GM13977 (cell line): ENCODE measurements around the gene TPST2.

Source experiments
- DNase-seq: peaks from one replicate; pipeline ENCODE4 v3.0.0; 2012; ENCODE audit warnings: low spot score
- CTCF ChIP-seq: IDR thresholded peaks from 2 replicates; pipeline ENCODE4 v1.5.1; 2012; ENCODE audit warnings: mild to moderate bottlenecking, control low read depth; ENCODE audit not compliant: insufficient read depth; ENCODE audit errors: extremely low read depth, missing control alignments
- in situ Hi-C: fragments of 300-500 bp; cut with MboI; formaldehyde crosslinking; loops from one replicate; pipeline ENCODE4 v1.12.0; 2022; ENCODE audit warnings: low sequenced_read_pairs, low pct_unique_long_range_greater_than_20kb, mixed read lengths, inconsistent platforms; ENCODE audit not compliant: unreplicated experiment

Gene TPST2

GRCh38 chr22:26542831-26543230 is 47.1 kb downstream of the TPST2 start:
- no peak for DNase-seq
- in situ Hi-C loops: no loop called here
- no peak for TF ChIP-seq CTCF

- in situ Hi-C loops: no loop called here
- DNase-seq: no peak
These were observed 48.6 kb downstream of the TPST2 start for GRCh38 chr22:26541167-26541819.

DNA sequence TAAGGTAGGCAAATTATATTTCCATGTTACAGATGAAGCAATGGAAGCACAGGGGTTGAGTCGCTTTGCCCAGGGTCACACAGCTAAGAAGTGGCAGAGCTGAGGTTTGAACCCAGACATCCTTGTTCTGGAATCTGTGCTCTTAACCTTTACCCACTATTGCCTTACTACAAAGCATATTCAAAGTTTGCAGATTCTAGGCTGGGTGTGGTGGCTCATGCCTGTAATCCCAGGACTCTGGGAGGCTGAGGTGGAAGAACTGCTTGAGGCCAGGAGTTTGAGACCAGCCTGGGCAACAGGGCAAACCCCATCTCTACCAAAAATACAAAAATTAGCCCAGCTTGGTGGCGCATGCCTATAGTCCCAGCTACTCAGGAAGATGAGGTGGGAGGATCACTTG is 49.8 kb downstream of the TPST2 start:
- in situ Hi-C loops: no loop called here
- no peak for DNase-seq
- no peak for TF ChIP-seq CTCF

More at GRCh38 chr22:26541167-26541819, 48.6 kb downstream of the TPST2 start:
- TF ChIP-seq CTCF: no peak

- in situ Hi-C loops: no loop called here
- TF ChIP-seq CTCF: no peak
- no peak for DNase-seq
These were observed 53.2 kb downstream of the TPST2 start for GRCh38 chr22:26536762-26537134.

DNA sequence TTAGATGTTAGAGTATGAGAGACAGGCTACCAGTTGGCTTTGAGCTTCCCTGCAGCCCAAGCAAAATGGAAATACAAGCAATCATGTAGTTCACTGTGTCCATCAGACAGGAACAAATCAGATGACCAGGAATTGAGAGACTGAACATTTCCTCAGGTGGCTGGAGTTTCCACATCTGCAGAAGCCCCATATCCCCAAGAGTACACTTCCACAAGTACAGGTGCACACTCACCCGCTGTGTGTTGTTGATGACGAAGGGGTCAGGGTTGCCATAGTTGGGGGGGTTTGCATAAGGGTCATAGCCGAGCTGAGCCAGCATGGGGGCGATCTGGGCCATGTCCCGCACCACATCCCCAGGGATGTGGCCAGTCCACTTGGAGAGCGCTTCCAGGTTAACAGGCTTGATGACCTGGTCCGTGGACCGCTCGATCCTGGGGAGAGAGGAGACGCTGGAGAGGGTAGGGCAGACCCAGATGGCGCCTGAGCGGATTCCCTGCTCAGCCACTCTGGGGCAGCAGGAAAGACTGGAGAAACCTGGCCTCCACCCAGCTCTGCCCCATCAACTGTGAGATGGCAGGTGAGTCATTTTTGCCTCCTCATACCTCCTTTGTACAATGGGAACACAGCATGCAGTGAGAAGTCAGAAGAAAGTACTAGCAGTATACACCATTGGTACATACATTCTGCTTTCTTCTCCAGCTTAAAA is 53.7 kb downstream of the TPST2 start:
- no peak for DNase-seq
- in situ Hi-C loops: no loop called here
- no peak for TF ChIP-seq CTCF

DNA sequence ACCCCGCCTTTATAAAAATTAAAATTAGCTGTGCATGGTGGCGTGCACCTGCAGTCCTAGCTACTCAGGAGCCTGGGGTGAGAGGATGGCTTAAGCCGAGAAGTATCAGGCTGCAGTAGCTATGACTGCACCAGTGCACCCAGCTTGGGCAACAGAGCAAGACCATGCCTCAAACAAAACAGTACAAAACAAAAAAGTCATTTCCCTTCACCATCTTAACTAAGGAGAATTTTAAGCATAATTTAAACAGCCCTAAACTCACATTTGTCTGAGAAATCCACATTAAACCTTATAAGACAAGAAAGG is 54.4 kb downstream of the TPST2 start:
- in situ Hi-C loops: no loop called here
- no peak for DNase-seq
- no peak for TF ChIP-seq CTCF
